ENCODE data around the gene SAMD8. TPM values are rescaled to one million over a fixed set of nuclear protein-coding genes. Genes with fewer than 3 reads are reported as not detected.

SAMD8 gene
- total and polyA plus RNA-seq, 2 donors (not counting 1 experiment from before 2014, with no cell fraction given): 15.9 to 35.7 TPM

DNA sequence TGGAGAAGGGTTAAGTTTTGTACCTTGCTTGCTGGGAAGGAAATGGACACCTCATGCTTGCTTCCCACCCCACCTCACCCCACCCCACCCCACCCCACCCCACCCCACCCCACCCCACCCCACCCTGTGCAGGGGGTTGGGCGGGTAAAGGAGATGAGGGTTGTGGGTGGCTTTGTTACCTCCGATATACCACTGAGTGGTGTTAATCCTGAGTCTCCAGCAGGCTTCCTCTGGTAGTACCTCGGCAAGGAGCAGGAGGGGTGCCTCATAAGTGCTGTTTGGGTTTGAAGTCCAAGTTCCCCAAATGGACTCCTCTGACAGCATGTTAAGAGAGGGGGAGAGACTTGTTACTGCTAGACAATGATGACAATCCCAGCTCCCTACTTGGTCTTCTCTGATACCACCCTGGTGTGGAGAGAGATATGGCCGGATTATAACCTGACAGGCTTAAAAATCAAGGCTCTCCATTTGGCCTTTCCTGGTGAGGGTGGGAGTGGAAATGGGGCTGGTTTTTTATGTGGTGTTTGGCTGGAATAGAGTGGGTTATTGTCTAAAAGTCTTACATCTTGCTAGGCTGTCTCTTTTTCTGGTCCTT lies 11.7 kb downstream of the SAMD8 start:
- TF ChIP-seq, protein P1, sequence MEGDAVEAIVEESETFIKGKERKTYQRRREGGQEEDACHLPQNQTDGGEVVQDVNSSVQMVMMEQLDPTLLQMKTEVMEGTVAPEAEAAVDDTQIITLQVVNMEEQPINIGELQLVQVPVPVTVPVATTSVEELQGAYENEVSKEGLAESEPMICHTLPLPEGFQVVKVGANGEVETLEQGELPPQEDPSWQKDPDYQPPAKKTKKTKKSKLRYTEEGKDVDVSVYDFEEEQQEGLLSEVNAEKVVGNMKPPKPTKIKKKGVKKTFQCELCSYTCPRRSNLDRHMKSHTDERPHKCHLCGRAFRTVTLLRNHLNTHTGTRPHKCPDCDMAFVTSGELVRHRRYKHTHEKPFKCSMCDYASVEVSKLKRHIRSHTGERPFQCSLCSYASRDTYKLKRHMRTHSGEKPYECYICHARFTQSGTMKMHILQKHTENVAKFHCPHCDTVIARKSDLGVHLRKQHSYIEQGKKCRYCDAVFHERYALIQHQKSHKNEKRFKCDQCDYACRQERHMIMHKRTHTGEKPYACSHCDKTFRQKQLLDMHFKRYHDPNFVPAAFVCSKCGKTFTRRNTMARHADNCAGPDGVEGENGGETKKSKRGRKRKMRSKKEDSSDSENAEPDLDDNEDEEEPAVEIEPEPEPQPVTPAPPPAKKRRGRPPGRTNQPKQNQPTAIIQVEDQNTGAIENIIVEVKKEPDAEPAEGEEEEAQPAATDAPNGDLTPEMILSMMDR (IDR thresholded peaks at IDR 0.05): no peak
- TF ChIP-seq EZH2 (IDR thresholded peaks at IDR 0.05; ENCODE audit: borderline replicate concordance, insufficient read depth, low read depth, low read length, poor library complexity, severe bottlenecking): no peak
- Mint-ChIP-seq H3K27me3 (no peaks in the 10 kb centered on the region), H3K27ac (peak overlapping the region; percentile 32), H3K4me3 (no peak overlapping the region), H3K9me3 (ENCODE audit: insufficient read depth) (no peaks in the 10 kb centered on the region), H3K4me1 (peaks cover 46% of the 10 kb centered on the region)
- intact Hi-C loops (cut with micrococcal nuclease): no loop called here
- DNase-seq (no peak), ATAC-seq (ENCODE audit: low read depth) (no peak)
- H2AFZ ChIP-seq (ENCODE audit: insufficient read depth, low read depth, low read length, poor library complexity, severe bottlenecking): no peak overlapping the region
- H3K79me2 ChIP-seq (ENCODE audit: control insufficient read depth, insufficient read depth, low read length): peaks cover 94% of the 10 kb centered on the region
- H3K4me3 ChIP-seq (ENCODE audit: control extremely low read depth in 1 of 5, extremely low read depth in 1 of 5, insufficient read depth in 1 of 5, low read depth in 2 of 5, low read length in 4 of 5): no peak overlapping the region
- H3K4me1 ChIP-seq (ENCODE audit: control insufficient read depth in 2 of 2, insufficient read depth in 2 of 2, low read length in 2 of 2): peaks cover 25% of the 10 kb centered on the region in 2 donors
- H3K9me3 ChIP-seq (ENCODE audit: control extremely low read depth in 1 of 3, control insufficient read depth in 2 of 3, insufficient read depth in 1 of 3, low read length in 2 of 3): no peaks in the 10 kb centered on the region
- POLR2A ChIA-PET: no interaction called here
- 93% methylated on average over 3 of the region's 4 CpGs for WGBS (ENCODE audit: insufficient coverage)
- no peaks in the 10 kb centered on the region for H3K27me3 ChIP-seq (replicated peaks in 1 of 4; ENCODE audit: control extremely low read depth in 1 of 4, control insufficient read depth in 3 of 4, insufficient read depth in 4 of 4, low read length in 3 of 4)
- CTCF ChIA-PET: no interaction called here
- no peak overlapping the region for H3K4me2 ChIP-seq (replicated peaks; ENCODE audit: low read depth, low read length, poor library complexity, severe bottlenecking)
- peaks cover 2 to 20% of the 10 kb centered on the region in 2 experiments for H3K36me3 ChIP-seq (replicated peaks in 1 of 2; ENCODE audit: control extremely low read depth in 1 of 2, control insufficient read depth in 1 of 2, extremely low read depth in 1 of 2, insufficient read depth in 2 of 2, low read length in 1 of 2)
- H4K20me1 ChIP-seq (ENCODE audit: control insufficient read depth, insufficient read depth, low read length, poor library complexity, severe bottlenecking): peaks cover 33% of the 10 kb centered on the region
- no peak overlapping the region for H3K27ac ChIP-seq (ENCODE audit: low read length in 2 of 2)
- no peak overlapping the region for H3K9ac ChIP-seq (ENCODE audit: low read length)

DNA sequence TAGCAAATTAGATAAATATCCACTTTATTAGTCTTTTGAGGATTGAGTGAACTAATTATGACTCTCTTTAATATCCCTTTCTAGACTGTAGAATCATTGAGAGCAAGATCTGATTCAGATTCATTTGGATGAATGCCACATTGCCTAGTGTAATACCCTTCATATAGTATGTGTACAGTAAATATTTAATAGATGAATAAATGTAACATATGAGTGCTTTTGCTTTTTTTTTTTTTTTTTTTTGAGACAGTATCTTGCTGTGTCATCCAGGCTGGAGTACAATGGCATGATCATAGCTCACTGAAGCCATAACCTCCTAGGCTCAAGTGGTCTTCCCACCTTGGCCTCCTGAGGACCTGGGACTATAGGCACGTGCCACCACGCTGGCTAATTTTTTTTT lies 14.8 kb downstream of the SAMD8 start:
- intact Hi-C loops (cut with micrococcal nuclease): no loop called here
- TF ChIP-seq EZH2 (IDR thresholded peaks at IDR 0.05; ENCODE audit: borderline replicate concordance, insufficient read depth, low read depth, low read length, poor library complexity, severe bottlenecking): no peak
- TF ChIP-seq, protein P1 (IDR thresholded peaks at IDR 0.05): no peak
- H3K36me3 ChIP-seq (replicated peaks in 1 of 2; ENCODE audit: control extremely low read depth in 1 of 2, control insufficient read depth in 1 of 2, extremely low read depth in 1 of 2, insufficient read depth in 2 of 2, low read length in 1 of 2): peaks cover 3 to 20% of the 10 kb centered on the region in 2 experiments
- no CpG with 5 or more reads among the region's 2 CpGs for WGBS (ENCODE audit: insufficient coverage)
- H3K4me1 ChIP-seq (ENCODE audit: control insufficient read depth in 2 of 2, insufficient read depth in 2 of 2, low read length in 2 of 2): peaks cover 36 to 38% of the 10 kb centered on the region in 2 donors
- no peaks in the 10 kb centered on the region for H3K9me3 ChIP-seq (ENCODE audit: control extremely low read depth in 1 of 3, control insufficient read depth in 2 of 3, insufficient read depth in 1 of 3, low read length in 2 of 3)
- no peak overlapping the region for H2AFZ ChIP-seq (ENCODE audit: insufficient read depth, low read depth, low read length, poor library complexity, severe bottlenecking)
- Mint-ChIP-seq H3K4me1 (peaks cover 53% of the 10 kb centered on the region), H3K27me3 (no peaks in the 10 kb centered on the region), H3K9me3 (ENCODE audit: insufficient read depth) (no peaks in the 10 kb centered on the region), H3K4me3 (no peak overlapping the region), H3K27ac (peak overlapping the region; percentile 0)
- peak overlapping the region in 1 of 2 donors; percentile 99 for H3K27ac ChIP-seq (ENCODE audit: low read length in 2 of 2)
- no peak overlapping the region for H3K4me3 ChIP-seq (ENCODE audit: control extremely low read depth in 1 of 5, extremely low read depth in 1 of 5, insufficient read depth in 1 of 5, low read depth in 2 of 5, low read length in 4 of 5)
- ATAC-seq (ENCODE audit: low read depth) (no peak), DNase-seq (no peak)
- H3K27me3 ChIP-seq (replicated peaks in 1 of 4; ENCODE audit: control extremely low read depth in 1 of 4, control insufficient read depth in 3 of 4, insufficient read depth in 4 of 4, low read length in 3 of 4): no peaks in the 10 kb centered on the region
- H4K20me1 ChIP-seq (ENCODE audit: control insufficient read depth, insufficient read depth, low read length, poor library complexity, severe bottlenecking): peaks cover 21% of the 10 kb centered on the region
- CTCF ChIA-PET: interaction anchor here (0.6 kb wide), 1 partner anchor 90 kb away, joined by 3 read pairs; no protein-coding TSS in a partner anchor
- H3K79me2 ChIP-seq (ENCODE audit: control insufficient read depth, insufficient read depth, low read length): peaks cover 90% of the 10 kb centered on the region
- H3K9ac ChIP-seq (ENCODE audit: low read length): no peak overlapping the region
- H3K4me2 ChIP-seq (replicated peaks; ENCODE audit: low read depth, low read length, poor library complexity, severe bottlenecking): no peak overlapping the region
- POLR2A ChIA-PET: interaction anchor here (0.6 kb wide), 1 partner anchor 53 kb away, joined by 3 read pairs; no protein-coding TSS in a partner anchor

Data from B cell (primary cell).